Vagina (tissue), 2 donors: Measurements from ENCODE around the gene LAMA1. TPM values are rescaled to one million over a fixed set of nuclear protein-coding genes. Genes with fewer than 3 reads are reported as not detected.
A peak's percentile ranks its signal among the peaks of the same experiment; 100 is the strongest.

Source experiments
- DNase-seq, 2 donors: peaks; one replicate each; pipeline ENCODE4 v3.0.0-alpha.2; 2017; ENCODE audit errors: extremely low spot score in 2 of 2
- H3K27ac ChIP-seq: fragments of 200-600 bp; sonication (generic); one replicate; pipeline ENCODE4 v1.5.1; 2019
- H3K27me3 ChIP-seq: fragments of 200-600 bp; sonication (generic); one replicate; pipeline ENCODE4 v1.5.1; 2019
- H3K36me3 ChIP-seq, 2 donors: fragments of 200-600 bp; sonication (generic); one replicate each; pipeline ENCODE4 v1.5.1; 2017 to 2019
- H3K4me1 ChIP-seq: fragments of 200-600 bp; sonication (generic); one replicate; pipeline ENCODE4 v1.5.1; 2019
- H3K4me3 ChIP-seq, 2 donors: fragments of 200-600 bp; sonication (generic); 1 replicate in 1 of 2; 2 replicates in 1 of 2; pipeline ENCODE4 v1.5.1; 2016 to 2019
- H3K9me3 ChIP-seq: fragments of 200-600 bp; sonication (generic); one replicate; pipeline ENCODE4 v1.5.1; 2019
- CTCF ChIP-seq, 3 experiments: fragments of 450-650 bp in 2 of 3; fragments of 200-600 bp in 1 of 3; sonication (generic) in 1 of 3; IDR thresholded peaks; one replicate each; pipeline ENCODE4 v1.5.1; 2017 to 2019; ENCODE audit warnings: antibody characterized with exemption in 3 of 3, mild to moderate bottlenecking in 2 of 3, moderate library complexity in 2 of 3
- POLR2A ChIP-seq, 2 donors: fragments of 450-650 bp; IDR thresholded peaks; one replicate each; pipeline ENCODE4 v1.6.1; 2017; ENCODE audit warnings: antibody characterized with exemption in 2 of 2, mild to moderate bottlenecking in 2 of 2, moderate library complexity in 2 of 2
- POLR2AphosphoS5 ChIP-seq, 2 donors: sonication (generic); formaldehyde crosslinking; IDR thresholded peaks; one replicate each; pipeline ENCODE4 v1.9.0; 2017; ENCODE audit warnings: antibody characterized with exemption in 2 of 2, mild to moderate bottlenecking in 2 of 2, low read depth in 1 of 2; ENCODE audit not compliant: insufficient read depth in 1 of 2
- intact Hi-C: fragments of 100-400 bp; cut with DNase I; formaldehyde crosslinking; loops from one replicate; pipeline ENCODE4 v1.15.1; 2023
- total RNA-seq: library from RNA; depleted of rRNA; stranded (reverse); fragments of >200 nt; gene quantifications from one replicate; pipeline ENCODE4 v1.2.3, GENCODE V29; 2016

The LAMA1 gene
- total RNA-seq, 1 donor from 2014 or later, result 1.5 TPM

- Histone ChIP-seq H3K4me3 (no peak overlapping the region), H3K9me3 (no peaks in the 10 kb centered on the region), H3K4me1 (peaks cover 5% of the 10 kb centered on the region), H3K36me3 (no peaks in the 10 kb centered on the region), H3K27me3 (no peaks in the 10 kb centered on the region), H3K27ac (no peak overlapping the region)
- TF ChIP-seq POLR2A (IDR thresholded peaks at IDR 0.05), result no peak
- no peak for TF ChIP-seq POLR2AphosphoS5 (IDR thresholded peaks at IDR 0.05; ENCODE audit: insufficient read depth in 1 of 2, low read depth in 1 of 2)
- no peak for TF ChIP-seq CTCF (IDR thresholded peaks at IDR 0.05)
- DNase-seq, result no peak
- intact Hi-C loops, result no loop called here
These were observed 6.5 kb downstream of the LAMA1 start for GRCh38 chr18:7111134-7111533.

GRCh38 chr18:7105943-7106342, 11.7 kb downstream of the LAMA1 start:
- Histone ChIP-seq H3K9me3 (no peaks in the 10 kb centered on the region), H3K27ac (no peak overlapping the region), H3K36me3 (no peaks in the 10 kb centered on the region), H3K4me1 (no peaks in the 10 kb centered on the region), H3K27me3 (no peaks in the 10 kb centered on the region), H3K4me3 (no peak overlapping the region)
- peak in 1 of 2 donors; percentile 52 for DNase-seq
- intact Hi-C loops, result no loop called here
- no peak for TF ChIP-seq CTCF (IDR thresholded peaks at IDR 0.05)
- no peak for TF ChIP-seq POLR2A (IDR thresholded peaks at IDR 0.05)
- no peak for TF ChIP-seq POLR2AphosphoS5 (IDR thresholded peaks at IDR 0.05; ENCODE audit: insufficient read depth in 1 of 2, low read depth in 1 of 2)

- intact Hi-C loops, result no loop called here
- Histone ChIP-seq H3K4me1 (no peaks in the 10 kb centered on the region), H3K4me3 (no peak overlapping the region), H3K36me3 (no peaks in the 10 kb centered on the region), H3K27me3 (no peaks in the 10 kb centered on the region), H3K27ac (no peak overlapping the region), H3K9me3 (no peaks in the 10 kb centered on the region)
- DNase-seq, result peak in 1 of 2 donors; percentile 3
- TF ChIP-seq POLR2A (IDR thresholded peaks at IDR 0.05), result no peak
- TF ChIP-seq POLR2AphosphoS5 (IDR thresholded peaks at IDR 0.05; ENCODE audit: insufficient read depth in 1 of 2, low read depth in 1 of 2), result no peak
- TF ChIP-seq CTCF (IDR thresholded peaks at IDR 0.05), result no peak
These were observed 12.3 kb downstream of the LAMA1 start for GRCh38 chr18:7105268-7105667.

- Histone ChIP-seq H3K9me3 (no peaks in the 10 kb centered on the region), H3K4me1 (no peaks in the 10 kb centered on the region), H3K27ac (no peak overlapping the region), H3K4me3 (no peak overlapping the region), H3K27me3 (no peaks in the 10 kb centered on the region), H3K36me3 (no peaks in the 10 kb centered on the region)
- DNase-seq, result peak in 1 of 2 donors; percentile 71
- intact Hi-C loops, result no loop called here
- TF ChIP-seq POLR2AphosphoS5 (IDR thresholded peaks at IDR 0.05; ENCODE audit: insufficient read depth in 1 of 2, low read depth in 1 of 2) (no peak), CTCF (IDR thresholded peaks at IDR 0.05) (no peak), POLR2A (IDR thresholded peaks at IDR 0.05) (no peak)
These were observed 12.9 kb downstream of the LAMA1 start for GRCh38 chr18:7104649-7105048.

GRCh38 chr18:7102131-7102530, 15.5 kb downstream of the LAMA1 start:
- intact Hi-C loops, result no loop called here
- Histone ChIP-seq H3K36me3 (no peaks in the 10 kb centered on the region), H3K27me3 (no peaks in the 10 kb centered on the region), H3K4me1 (no peaks in the 10 kb centered on the region), H3K9me3 (no peaks in the 10 kb centered on the region), H3K4me3 (no peak overlapping the region), H3K27ac (no peak overlapping the region)
- DNase-seq, result no peak
- no peak for TF ChIP-seq CTCF (IDR thresholded peaks at IDR 0.05)
- no peak for TF ChIP-seq POLR2A (IDR thresholded peaks at IDR 0.05)
- no peak for TF ChIP-seq POLR2AphosphoS5 (IDR thresholded peaks at IDR 0.05; ENCODE audit: insufficient read depth in 1 of 2, low read depth in 1 of 2)
